Astrocyte (in vitro differentiated cells and primary cell): ENCODE results near the gene ARL17B. TPM values are rescaled to one million over a fixed set of nuclear protein-coding genes. Genes with fewer than 3 reads are reported as not detected.
"Not testable (repeated sequence)": the region's sequence is repeated elsewhere in the genome, so short reads cannot be mapped to it uniquely, and the experiment has no call there.

ENCODE experiments used
- DNase-seq: peaks from one replicate; pipeline ENCODE4 v3.0.0-alpha.2; 2010; ENCODE audit warnings: low read depth
- FAIRE-seq: peaks from 2 replicates; lab custom pipeline; 2011; peaks lifted over from hg19 to GRCh38; lab: Jason Lieb, UNC
- H2AFZ ChIP-seq: 2 replicates; pipeline ENCODE4 v1.6.0; 2012; ENCODE audit warnings: low read depth, low read length, inconsistent platforms
- H3K27ac ChIP-seq: 2 replicates; pipeline ENCODE4 v1.5.1; 2011; ENCODE audit warnings: low read depth, low read length, inconsistent platforms
- H3K27me3 ChIP-seq: 2 replicates; pipeline ENCODE4 v1.6.0; 2011; ENCODE audit warnings: low read length, inconsistent platforms; ENCODE audit not compliant: insufficient read depth
- H3K36me3 ChIP-seq: 2 replicates; pipeline ENCODE4 v1.5.1; 2011; ENCODE audit warnings: low read length, inconsistent platforms; ENCODE audit not compliant: insufficient read depth
- H3K4me1 ChIP-seq: 2 replicates; pipeline ENCODE4 v1.5.1; 2011; ENCODE audit warnings: low read length, inconsistent platforms; ENCODE audit not compliant: insufficient read depth
- H3K4me2 ChIP-seq: 2 replicates; pipeline ENCODE4 v1.6.0; 2012; ENCODE audit warnings: low read length, inconsistent platforms
- H3K4me3 ChIP-seq: 2 replicates; pipeline ENCODE4 v1.5.1; 2011; ENCODE audit warnings: low read depth, mild to moderate bottlenecking, low read length, inconsistent platforms; ENCODE audit not compliant: insufficient read depth
- H3K79me2 ChIP-seq: 2 replicates; pipeline ENCODE4 v1.6.0; 2012; ENCODE audit warnings: mild to moderate bottlenecking, low read length, inconsistent platforms; ENCODE audit not compliant: insufficient read depth
- H3K9ac ChIP-seq: 2 replicates; pipeline ENCODE4 v1.6.0; 2012; ENCODE audit warnings: mild to moderate bottlenecking, low read length, inconsistent platforms
- H3K9me3 ChIP-seq: 2 replicates; pipeline ENCODE4 v1.5.1; 2012; ENCODE audit warnings: low read depth, mild to moderate bottlenecking, low read length, inconsistent platforms; ENCODE audit not compliant: insufficient read depth
- H4K20me1 ChIP-seq: 2 replicates; pipeline ENCODE4 v1.6.0; 2012; ENCODE audit warnings: low read length, inconsistent platforms; ENCODE audit not compliant: insufficient read depth
- H3K27ac Mint-ChIP-seq: one replicate; pipeline ENCODE4 v1.8.0; 2021; ENCODE audit warnings: mild to moderate bottlenecking, mixed read lengths; ENCODE audit not compliant: unreplicated experiment
- H3K27me3 Mint-ChIP-seq: one replicate; pipeline ENCODE4 v1.8.0; 2021; ENCODE audit warnings: low read depth, mixed read lengths; ENCODE audit not compliant: unreplicated experiment
- H3K36me3 Mint-ChIP-seq: one replicate; pipeline ENCODE4 v1.8.0; 2021; ENCODE audit warnings: low read depth, mixed read lengths; ENCODE audit not compliant: unreplicated experiment
- H3K4me1 Mint-ChIP-seq: one replicate; pipeline ENCODE4 v1.8.0; 2021; ENCODE audit warnings: low read depth, mixed read lengths; ENCODE audit not compliant: unreplicated experiment
- H3K4me3 Mint-ChIP-seq: one replicate; pipeline ENCODE4 v1.8.0; 2021; ENCODE audit warnings: mild to moderate bottlenecking, moderate library complexity, mixed read lengths; ENCODE audit not compliant: unreplicated experiment
- H3K9me3 Mint-ChIP-seq: one replicate; pipeline ENCODE4 v1.8.0; 2021; ENCODE audit warnings: mild to moderate bottlenecking, mixed read lengths; ENCODE audit not compliant: unreplicated experiment
- total RNA-seq: library from RNA; stranded (reverse); gene quantifications from 2 replicates; pipeline ENCODE4 v1.2.1, GENCODE V29; 2021

Gene ARL17B
- total RNA-seq, 1 donor from 2014 or later: 12.2 TPM

DNA sequence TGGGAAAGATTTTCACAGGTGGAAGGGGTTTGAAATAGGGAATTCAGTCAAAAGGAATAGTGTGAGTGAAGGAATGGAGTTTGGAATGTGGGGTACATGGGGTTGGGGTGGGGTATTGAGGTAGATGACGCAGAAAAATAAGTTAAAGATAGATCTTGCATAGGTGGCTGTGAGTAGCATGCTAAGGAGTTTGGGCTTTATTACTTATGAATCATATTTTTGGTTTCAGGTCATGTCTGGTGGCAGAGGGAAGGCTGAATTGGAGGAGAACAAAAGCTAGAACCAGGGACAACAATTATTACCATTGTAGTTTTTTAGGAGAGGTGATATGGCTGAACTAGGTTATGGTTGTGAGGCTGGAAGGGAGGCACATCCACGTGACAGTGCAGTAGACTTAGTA lies 34.7 kb upstream of the ARL17B start:
- H3K9me3 ChIP-seq, H3K79me2 ChIP-seq, H3K27me3 ChIP-seq, H3K27ac Mint-ChIP-seq, H3K4me1 ChIP-seq, FAIRE-seq, H2AFZ ChIP-seq, H3K4me3 ChIP-seq, H3K4me2 ChIP-seq, H3K9ac ChIP-seq, H3K27ac ChIP-seq, H3K36me3 ChIP-seq, H3K9me3 Mint-ChIP-seq, DNase-seq, H3K36me3 Mint-ChIP-seq, H4K20me1 ChIP-seq, H3K4me3 Mint-ChIP-seq, H3K27me3 Mint-ChIP-seq, H3K4me1 Mint-ChIP-seq: not testable (repeated sequence)

DNA sequence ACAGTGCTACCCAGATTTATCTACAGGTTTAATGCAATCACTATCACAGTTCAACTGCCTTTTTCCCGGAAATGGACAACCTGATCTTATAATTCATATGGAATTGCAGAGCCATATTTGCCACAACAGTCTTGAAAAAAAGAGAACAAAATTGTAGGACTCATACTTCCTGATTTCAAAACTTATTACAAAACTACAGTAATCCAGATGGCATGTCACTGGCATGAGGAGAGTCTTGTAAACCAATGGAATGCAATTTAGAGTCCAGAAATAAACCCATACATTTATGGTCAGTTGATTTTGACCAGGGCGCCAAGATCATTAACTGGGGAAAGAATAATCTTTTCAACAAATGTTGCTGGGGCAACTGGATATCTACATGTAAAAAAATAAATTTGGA lies 32.1 kb upstream of the ARL17B start:
- H3K4me3 ChIP-seq, H3K4me3 Mint-ChIP-seq, H4K20me1 ChIP-seq, DNase-seq, H3K4me1 Mint-ChIP-seq, H3K27me3 Mint-ChIP-seq, H3K4me2 ChIP-seq, H2AFZ ChIP-seq, H3K4me1 ChIP-seq, H3K79me2 ChIP-seq, H3K27ac ChIP-seq, H3K27me3 ChIP-seq, H3K9ac ChIP-seq, H3K27ac Mint-ChIP-seq, H3K9me3 ChIP-seq, H3K9me3 Mint-ChIP-seq, H3K36me3 Mint-ChIP-seq, H3K36me3 ChIP-seq: not testable (repeated sequence)
- peak; percentile 100 for FAIRE-seq

DNA sequence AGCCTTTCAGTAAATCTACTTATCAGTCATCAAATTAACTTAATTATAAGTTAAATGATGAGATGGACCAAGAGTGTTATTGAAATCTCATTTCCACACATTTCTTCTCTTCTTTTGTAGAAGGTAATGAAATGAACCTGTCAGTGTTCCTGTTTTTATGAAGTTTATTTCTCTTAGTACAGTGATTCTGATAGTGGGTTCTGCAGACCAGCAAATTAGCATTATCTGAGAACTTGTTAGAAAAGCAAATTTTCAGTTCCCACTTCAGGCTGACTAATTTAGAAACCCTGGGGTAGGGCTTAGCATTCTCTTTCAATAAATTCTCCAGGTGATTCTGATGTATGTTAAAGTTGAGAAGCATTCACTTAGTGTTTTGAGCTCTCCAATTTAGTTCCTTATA lies 23.9 kb upstream of the ARL17B start:
- not testable (repeated sequence) for H3K9me3 ChIP-seq, H3K36me3 ChIP-seq, H3K9me3 Mint-ChIP-seq, H3K9ac ChIP-seq, H3K4me2 ChIP-seq, H3K4me1 Mint-ChIP-seq, DNase-seq, H3K4me3 ChIP-seq, FAIRE-seq, H3K27me3 Mint-ChIP-seq, H4K20me1 ChIP-seq, H2AFZ ChIP-seq, H3K79me2 ChIP-seq, H3K4me1 ChIP-seq, H3K4me3 Mint-ChIP-seq, H3K27ac ChIP-seq, H3K27ac Mint-ChIP-seq, H3K36me3 Mint-ChIP-seq, H3K27me3 ChIP-seq

DNA sequence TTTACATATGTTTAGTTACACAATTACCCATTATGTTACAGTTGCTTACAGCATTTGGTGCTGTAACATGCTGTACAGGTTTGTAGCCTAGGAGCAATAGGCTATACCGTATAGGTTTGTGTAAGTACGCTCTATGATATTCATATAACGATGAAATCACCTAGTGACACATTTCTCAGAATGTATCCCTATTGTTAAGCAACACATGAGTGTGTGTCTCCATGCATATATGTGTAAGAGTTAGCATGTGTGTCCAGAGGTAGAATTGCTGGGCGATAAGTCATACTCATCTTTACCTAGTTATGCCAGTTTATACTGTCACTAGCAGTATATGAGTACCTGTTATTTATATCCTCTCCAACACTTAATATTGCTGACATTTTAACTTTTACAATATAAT lies 21.6 kb upstream of the ARL17B start:
- not testable (repeated sequence) for H3K4me3 ChIP-seq, H3K36me3 ChIP-seq, DNase-seq, H3K9me3 Mint-ChIP-seq, H3K9ac ChIP-seq, H3K4me1 ChIP-seq, H3K27me3 ChIP-seq, H3K36me3 Mint-ChIP-seq, H3K79me2 ChIP-seq, H3K4me3 Mint-ChIP-seq, H3K27ac Mint-ChIP-seq, H3K27ac ChIP-seq, H3K4me2 ChIP-seq, H3K4me1 Mint-ChIP-seq, H2AFZ ChIP-seq, H3K27me3 Mint-ChIP-seq, H3K9me3 ChIP-seq, H4K20me1 ChIP-seq
- FAIRE-seq: peak; percentile 66

DNA sequence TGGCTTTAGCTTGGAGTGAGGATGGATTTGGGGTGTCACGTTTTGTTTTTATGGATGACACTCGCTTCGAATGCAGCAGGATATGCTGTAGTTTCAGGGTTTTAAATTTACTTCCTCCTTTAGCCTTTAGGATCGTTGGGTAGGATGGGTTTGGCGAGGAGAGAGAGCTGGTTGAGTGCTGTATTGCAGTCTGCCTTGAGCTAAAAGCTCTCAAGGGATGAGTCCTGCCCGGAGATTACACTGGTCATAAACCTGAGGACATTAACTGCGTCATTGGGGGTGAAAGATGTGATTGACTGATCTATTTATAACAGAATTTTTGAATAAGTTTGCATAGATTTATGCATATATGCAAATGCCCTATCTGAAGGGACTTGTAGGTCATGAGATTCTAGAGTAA lies 11.9 kb upstream of the ARL17B start:
- not testable (repeated sequence) for H3K36me3 Mint-ChIP-seq, H3K27me3 ChIP-seq, H3K4me3 Mint-ChIP-seq, H3K36me3 ChIP-seq, DNase-seq, H3K4me2 ChIP-seq, H3K4me1 Mint-ChIP-seq, H2AFZ ChIP-seq, H3K27ac ChIP-seq, H3K9ac ChIP-seq, H3K4me1 ChIP-seq, H3K79me2 ChIP-seq, H3K4me3 ChIP-seq, H4K20me1 ChIP-seq, H3K9me3 ChIP-seq, H3K9me3 Mint-ChIP-seq, H3K27me3 Mint-ChIP-seq, H3K27ac Mint-ChIP-seq
- peak; percentile 95 for FAIRE-seq

DNA sequence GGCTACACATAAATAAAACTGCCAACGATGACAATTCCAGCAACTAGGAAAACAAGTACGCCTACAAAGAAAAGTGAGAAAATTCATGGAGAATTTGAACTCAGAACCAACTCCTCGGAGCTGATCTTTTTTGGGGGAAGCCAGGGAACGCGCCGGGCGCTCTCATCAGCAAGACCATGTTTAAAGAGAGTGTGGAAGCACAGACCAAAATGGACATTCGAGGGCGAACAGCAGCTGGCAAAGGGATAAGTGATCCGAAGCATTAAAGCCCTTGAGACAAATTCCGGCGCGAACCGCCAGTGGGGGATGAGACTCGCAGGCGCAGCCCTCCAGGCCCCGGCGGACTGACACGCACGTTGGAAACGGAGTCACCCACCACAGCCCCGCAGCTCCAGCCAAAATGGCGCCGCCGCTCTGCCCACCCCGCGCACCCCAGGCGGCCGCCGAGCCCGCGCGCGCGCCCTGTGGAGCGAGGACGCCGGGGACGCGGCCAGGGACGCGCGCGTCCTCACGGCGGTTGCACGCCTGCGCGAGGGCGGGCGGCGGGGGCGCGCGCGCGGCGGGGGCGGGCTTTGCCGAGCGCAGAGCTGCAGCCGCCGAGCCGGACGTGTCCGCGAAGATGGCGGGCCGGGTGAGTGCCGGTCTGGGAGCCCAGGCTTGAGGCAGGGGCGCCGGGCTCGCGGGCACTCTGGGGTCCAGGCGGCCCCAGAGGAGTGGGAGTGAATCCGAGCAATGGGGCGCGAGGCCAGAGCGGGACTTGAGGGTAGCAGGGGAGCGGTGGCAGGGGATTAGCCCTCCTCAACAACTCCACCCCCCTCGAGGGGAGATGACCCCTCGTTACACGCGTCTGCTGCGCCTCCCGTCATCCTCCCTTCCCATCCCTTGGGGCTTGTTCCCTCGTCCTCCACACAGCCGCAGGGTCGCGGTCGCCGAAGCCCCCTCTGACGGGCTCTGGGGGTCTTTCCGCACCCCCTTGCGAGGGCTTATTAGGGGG lies 11.0 kb upstream of the ARL17B start:
- not testable (repeated sequence) for H2AFZ ChIP-seq, H4K20me1 ChIP-seq, H3K4me3 Mint-ChIP-seq, H3K4me3 ChIP-seq, H3K9me3 Mint-ChIP-seq, H3K27ac Mint-ChIP-seq, H3K4me1 Mint-ChIP-seq, DNase-seq, H3K9ac ChIP-seq, H3K4me1 ChIP-seq, H3K27me3 Mint-ChIP-seq, H3K9me3 ChIP-seq, H3K27ac ChIP-seq, H3K79me2 ChIP-seq, H3K4me2 ChIP-seq, H3K36me3 Mint-ChIP-seq, H3K27me3 ChIP-seq, H3K36me3 ChIP-seq
- peak; percentile 37 for FAIRE-seq
